HK-2 (cell line): ENCODE measurements around the gene PKD1.

Source experiments
- DNase-seq: peaks from one replicate; pipeline ENCODE4 v3.0.0-alpha.2; 2018; ENCODE audit not compliant: unreplicated experiment

The PKD1 gene

DNA sequence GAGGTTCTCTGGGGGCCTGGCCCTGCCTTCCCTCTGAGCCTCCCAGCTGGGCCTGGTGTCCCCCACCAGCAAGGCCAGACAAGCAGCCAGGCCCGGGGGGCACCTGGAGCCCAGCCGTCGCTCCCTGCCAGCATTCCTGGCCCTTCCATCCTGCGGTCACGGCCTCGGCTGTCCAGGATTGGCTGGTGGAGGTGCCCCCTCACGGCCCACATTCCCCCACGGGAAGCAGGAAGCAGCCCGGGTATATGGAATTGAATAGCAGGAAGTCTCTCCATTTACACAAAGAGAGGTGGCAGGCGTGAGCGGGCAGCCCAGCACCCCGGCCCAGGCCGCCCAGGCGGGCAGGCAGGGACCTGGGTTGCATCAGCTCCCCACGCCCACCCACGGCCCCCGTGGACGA is 34.4 kb upstream of the PKD1 start:
- no peak for DNase-seq

DNA sequence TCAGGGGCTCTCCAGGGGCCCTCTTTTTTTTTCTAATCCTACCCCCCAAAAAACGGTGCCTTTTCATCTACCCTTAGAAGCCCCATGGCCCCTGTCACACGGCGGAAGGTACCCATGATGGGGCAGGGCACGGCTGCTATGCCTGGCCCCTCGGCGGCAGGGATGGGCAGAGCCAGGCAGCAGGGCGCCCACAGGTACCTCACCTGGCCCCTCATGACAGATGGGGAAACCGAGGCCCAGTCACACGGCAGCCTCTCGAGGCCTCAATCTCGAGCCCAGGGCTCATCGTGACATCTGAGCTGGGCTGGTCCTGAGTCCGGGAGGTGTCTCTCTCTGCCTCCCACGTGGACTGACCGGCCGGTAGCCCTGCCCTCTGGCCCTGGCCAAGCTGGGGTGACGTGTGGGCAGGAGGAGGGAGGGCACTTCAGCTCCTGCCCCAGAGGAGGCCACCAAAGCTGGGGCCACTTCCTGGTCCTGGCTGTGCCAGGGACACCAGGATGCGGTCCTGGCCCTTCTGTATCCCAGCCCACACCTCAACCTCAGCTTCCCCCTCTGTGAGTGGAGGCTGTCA is 31.5 kb upstream of the PKD1 start:
- DNase-seq = no peak

DNA sequence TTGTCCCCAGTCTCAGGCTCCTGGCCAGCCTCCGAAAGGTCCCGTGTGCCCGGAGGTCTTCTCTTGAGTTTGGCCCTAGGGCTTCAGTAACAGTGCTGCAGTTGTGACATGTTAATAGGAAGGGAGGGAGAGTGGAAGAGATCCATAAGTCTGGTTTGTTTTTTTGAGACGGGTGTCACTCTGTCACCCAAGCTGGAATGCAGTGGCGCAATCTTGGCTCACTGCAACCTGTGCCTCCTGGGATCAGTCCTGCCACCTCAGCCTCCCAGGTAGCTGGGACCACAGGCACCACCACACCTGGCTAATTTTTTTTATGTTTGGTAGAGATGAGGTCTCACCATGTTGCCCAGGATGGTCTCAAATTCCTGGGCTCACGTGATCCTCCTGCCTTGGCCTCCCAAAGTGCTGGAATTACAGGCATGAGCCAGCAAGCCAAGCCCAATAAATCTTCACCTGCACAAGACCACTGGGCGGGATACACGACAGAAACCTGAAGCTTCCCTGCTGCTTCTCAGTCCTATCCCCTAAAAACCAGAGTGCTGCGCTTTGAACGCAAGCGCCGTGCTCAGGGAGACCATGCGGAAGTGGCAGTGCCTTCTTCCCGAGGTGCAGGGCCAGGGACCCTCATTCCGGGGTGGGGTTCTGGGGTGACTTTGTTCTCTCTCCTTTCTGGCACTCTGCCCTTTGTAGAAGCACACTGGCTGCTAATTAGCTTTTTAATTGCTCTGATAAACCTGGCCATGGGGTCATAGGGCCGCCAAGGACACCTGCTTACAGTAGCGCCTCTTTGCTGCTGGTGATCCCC is 30.8 kb upstream of the PKD1 start:
- no peak for DNase-seq

- no peak for DNase-seq
These were observed 30.2 kb upstream of the PKD1 start for GRCh38 chr16:2165861-2166260.

- no peak for DNase-seq
These were observed 27.6 kb upstream of the PKD1 start for GRCh38 chr16:2163211-2163881.

- no peak for DNase-seq
These were observed 27.0 kb upstream of the PKD1 start for GRCh38 chr16:2162676-2163118.

DNA sequence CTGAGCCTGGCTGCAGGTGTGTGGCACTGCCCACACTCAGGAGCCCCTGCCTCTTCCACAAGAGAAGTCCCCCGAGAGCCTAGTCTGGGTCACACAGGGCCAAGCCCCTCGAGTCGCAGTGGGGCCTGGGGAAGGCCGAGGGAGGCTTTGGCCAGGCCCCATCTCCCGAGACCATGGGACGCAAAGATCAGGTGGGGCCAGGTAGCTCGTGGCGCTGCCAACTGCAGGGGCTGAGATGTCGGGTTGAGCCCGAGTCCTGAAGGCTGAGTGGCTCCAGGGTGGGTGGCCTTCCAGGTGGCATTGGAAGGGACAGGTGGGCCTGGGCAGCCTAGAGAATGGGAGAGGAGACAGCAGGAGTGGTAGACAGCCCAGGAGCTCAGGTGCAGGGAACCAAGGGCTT is 26.2 kb upstream of the PKD1 start:
- DNase-seq = no peak

DNA sequence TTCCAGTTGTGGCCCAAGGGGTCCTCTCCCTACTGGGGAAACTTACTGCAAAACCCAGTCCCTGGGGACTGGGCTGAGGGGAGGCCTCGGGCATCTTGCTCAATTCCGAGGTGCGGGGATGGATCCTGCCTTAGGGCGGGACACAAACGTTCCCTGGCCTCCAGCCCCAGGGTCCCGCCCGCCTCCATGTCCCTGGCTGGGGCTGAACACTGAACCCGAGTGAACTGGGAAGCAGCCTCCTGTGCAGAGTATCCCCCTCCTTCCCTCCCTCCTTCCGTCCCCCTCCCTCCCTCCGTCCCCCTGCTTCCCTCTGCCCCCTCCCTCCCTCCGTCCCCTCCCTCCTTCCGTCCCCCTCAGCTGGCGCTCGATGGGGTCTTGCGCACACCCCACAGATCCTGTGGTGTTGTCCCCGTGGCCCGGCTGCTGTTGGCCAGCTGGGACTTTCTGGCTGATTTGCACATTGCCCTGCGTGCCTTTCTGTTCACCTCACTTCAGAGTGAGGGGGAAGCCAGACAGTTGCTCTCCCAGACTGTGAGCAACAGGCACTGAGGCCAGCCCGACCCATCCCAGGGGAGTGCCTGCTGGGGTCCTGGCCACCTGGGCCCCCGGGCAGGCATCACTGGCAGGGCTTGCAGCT is 25.3 kb upstream of the PKD1 start:
- DNase-seq = no peak

DNA sequence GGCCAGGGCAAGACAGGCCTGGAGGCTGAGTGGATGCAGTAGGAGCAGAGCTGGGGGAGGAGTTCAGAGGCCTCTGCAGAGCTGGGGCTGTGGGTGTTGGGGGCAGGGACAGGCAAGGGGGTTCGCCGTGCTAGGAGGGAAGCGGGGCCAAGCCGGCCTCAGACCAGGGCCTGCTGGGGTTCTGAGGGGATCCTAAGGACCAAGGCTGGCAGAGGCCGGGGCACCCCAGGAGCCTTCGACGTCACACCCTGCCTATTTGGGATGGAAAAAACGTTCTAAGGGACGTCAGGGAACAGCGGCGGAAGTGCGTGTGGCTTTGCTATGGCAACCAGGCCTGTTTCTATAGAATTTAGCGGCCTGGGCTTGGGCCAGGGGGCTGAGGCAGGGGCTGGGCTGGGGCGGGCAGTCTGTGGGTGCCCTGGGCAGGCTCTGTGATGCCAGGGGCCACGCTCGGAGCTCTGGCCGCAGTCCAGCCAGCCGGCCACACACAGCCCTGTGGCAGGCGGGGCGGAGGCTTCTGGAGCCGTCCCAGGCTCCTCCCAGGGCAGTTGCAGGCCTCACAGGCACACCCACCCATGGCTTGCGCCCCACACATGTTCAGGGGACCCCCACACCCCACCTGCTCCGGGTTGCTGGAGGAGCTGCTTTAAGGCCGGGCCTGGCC is 23.6 kb upstream of the PKD1 start:
- DNase-seq = no peak

- DNase-seq = no peak
These were observed 22.6 kb upstream of the PKD1 start for GRCh38 chr16:2158262-2158638.

DNA sequence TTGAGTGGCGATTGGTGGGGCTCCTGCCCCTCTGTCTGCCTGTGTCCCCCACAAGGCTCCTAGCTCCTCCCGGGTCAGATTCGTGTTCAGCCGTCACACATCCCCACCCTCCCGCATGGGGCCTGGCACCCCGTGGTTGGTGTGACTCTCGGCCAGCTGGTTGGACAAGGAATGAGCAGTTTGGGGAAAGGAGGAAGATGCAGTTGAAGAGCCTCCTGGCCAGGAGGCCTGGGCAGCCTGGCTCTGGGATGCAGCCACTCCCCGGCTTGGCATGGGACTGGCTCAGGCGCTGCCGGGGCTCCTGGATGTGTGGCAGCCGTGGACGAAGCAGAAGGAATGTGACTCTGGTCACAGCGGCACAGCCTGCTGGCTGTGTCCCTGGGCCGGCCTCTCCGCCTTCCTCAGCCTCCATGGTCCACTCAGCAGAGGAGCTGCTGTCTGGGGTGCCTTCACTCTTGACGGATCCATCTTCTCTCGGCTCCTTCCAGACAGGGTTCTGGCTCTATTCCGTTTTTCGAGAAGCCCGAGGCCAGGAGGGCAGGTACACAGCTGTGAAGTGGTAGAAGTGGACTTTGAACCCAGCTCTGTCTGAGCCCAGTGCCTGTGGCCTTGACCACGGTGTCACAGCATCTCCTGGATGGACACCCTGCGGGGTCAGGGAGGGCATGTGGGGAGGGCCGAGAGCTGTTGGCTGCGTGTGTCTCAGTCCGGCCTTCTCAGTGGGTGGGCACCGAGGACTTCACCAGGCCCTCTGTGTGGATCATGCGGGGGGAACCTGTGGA is 22.0 kb upstream of the PKD1 start:
- no peak for DNase-seq

DNA sequence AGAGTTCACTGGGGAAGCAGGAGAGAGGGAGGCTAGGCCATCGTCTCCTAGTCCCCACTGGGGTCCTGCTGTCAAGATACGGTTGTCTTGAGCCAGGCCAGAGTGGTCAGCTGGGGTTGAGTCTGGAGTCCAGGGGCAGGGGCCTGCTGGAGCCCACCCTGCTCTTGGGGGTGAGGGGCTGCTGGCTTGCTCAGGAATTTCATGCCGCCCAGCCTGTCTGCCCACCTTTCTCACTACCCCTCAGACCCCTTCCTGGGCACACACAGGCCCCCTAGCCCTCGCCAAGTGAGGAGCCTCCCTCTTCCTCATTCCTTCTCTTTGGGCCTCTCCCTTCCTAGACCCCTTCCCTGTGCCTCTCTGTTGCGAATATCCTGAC is 21.1 kb upstream of the PKD1 start:
- no peak for DNase-seq

- peak; percentile 36 for DNase-seq
These were observed 20.5 kb upstream of the PKD1 start for GRCh38 chr16:2155977-2156848.

DNA sequence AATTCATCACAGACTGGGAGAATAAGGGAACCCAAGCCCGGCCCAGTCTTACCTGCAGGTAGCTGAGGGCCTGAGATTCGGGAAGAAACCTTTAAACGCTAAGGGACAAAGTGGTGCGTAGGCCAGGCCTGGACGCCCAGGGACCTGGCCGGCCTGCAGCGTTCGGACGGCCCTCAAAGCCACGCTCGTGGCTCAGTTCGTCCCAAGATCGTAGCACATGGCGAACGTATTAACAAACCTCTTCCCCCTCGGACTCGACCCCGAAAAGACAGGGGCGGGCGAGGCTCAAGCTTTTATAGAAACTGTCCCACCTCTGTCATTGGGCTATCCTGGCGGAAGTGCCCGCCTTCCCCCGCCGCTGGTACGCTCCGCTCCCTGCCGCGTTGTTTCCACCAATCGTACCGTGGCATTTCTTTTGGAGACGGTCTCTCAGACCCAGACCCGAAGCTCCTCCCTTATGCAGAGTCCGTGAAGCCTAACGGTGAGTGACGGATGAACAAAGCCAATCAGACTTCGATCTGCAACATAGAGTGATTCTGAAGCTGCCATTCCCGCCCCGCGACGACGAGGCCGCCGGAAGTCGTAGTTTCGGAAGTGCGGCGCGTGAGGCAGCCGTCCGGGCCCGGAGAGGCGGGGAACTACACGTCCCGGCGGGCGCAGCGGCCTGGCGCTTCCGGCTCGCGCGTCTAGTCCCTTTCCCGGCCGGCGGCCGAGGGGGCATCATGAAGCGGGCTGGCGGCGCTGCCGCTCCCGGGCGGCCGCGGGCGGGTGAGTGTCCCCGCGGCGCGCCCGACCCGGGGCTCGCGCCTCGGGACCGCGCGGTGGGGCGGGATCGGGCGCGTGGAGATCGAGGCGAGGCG is 19.6 kb upstream of the PKD1 start, which contains the start of gene TRAF7:
Gene TRAF7, plus strand, starts transcription at position 692 of the 860 bp plus-strand sequence. CDS start 8,139 bp downstream, outside the sequence.
- DNase-seq = peak; percentile 94

- DNase-seq = no peak
These were observed 18.9 kb upstream of the PKD1 start for GRCh38 chr16:2154533-2155090.

DNA sequence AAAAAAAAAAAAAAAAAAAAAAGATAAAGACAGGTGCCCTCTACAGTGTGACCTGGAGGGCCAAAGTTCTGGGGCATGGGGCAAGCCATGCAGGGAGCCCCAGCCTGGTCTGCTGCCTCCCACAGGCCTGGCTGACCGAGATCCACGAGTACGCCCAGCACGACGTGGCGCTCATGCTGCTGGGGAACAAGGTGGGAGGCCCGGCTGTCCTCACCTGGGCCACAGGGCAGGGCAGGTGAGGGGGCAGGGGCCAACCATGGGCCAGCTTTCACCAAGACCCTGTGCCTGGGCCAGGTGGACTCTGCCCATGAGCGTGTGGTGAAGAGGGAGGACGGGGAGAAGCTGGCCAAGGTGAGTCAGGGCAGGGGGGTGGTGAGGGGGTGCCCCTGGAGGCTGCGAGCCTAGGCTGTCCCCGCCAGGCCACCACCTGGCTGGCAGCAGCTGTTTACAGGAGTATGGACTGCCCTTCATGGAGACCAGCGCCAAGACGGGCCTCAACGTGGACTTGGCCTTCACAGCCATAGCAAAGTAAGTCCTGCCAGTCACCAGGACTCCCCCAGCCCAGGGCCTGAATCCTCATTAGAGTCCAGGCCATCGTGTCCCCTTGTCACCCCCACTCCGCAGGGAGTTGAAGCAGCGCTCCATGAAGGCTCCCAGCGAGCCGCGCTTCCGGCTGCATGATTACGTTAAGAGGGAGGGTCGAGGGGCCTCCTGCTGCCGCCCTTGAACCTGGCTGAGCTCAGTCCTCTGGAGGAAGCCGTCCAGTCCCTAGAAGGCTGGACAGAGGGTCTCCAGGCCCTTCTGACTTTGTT is 17.2 kb upstream of the PKD1 start:
- DNase-seq = peak; percentile 37

DNA sequence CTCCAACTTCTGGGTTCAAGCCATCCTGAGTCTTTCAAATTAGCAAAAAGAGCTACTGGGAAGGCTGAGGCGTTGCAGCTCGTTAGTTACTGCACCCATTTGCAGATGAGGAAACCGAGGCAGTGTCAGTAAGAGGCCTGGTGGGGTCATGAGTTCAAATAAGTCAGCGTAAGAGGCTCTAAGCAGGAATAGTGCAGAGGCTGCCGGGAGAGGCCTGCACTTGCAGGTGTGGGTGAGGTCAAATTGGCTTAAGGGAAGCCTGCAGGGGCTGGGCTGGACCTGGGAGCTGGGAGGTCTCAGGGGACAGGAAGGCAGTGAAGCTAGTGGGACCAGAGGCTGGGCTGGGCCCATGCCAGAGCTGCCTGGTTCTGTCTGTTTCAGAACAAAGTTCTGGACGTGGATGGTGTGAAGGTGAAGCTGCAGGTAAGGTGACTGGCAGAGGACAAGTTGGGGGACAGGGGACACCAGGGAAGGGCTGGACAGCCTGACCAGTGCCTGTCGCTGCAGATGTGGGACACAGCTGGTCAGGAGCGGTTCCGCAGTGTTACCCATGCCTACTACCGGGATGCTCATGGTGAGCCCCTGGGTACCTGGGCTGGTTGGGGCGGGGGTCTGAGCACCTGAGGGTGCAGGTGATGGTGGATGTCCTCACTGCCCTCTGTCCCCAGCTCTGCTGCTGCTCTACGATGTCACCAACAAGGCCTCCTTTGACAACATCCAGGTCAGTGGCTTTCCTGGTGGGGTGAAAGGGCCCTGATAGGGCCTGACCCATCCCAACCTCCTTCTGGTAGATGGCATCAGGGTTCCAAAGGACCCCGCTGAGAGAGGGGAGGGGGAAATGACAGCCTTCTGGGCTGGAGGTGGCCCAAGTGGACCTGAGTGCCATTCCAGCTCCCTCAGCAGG is 15.7 kb upstream of the PKD1 start:
- peak; percentile 30 for DNase-seq
